Erythroblast (primary cell): ENCODE data around the gene HERC3.

Experiments
- GATA1 ChIP-seq: IDR thresholded peaks from 2 replicates; pipeline ENCODE4 v1.6.1; 2011; ENCODE audit warnings: low read depth, mild to moderate bottlenecking, control low read depth, low read length, moderate library complexity
- POLR2A ChIP-seq: IDR thresholded peaks from 2 replicates; pipeline ENCODE4 v1.6.1; 2011; ENCODE audit warnings: mild to moderate bottlenecking, low read length

GRCh38 chr4:88659890-88660208 is 67.6 kb downstream of the HERC3 start:
- TF ChIP-seq POLR2A (no peak), GATA1 (no peak)
